Glutamatergic neuron (in vitro differentiated cells): ENCODE measurements around the gene RAI1. TPM values are rescaled to one million over a fixed set of nuclear protein-coding genes. Genes with fewer than 3 reads are reported as not detected.

Experiments
- DNase-seq: peaks from one replicate; pipeline ENCODE4 v3.0.0; 2022
- H3K27ac Mint-ChIP-seq: one replicate; pipeline ENCODE4 v1.8.0; 2020; ENCODE audit warnings: mild to moderate bottlenecking, mixed read lengths, inconsistent platforms; ENCODE audit not compliant: unreplicated experiment
- H3K27me3 Mint-ChIP-seq: one replicate; pipeline ENCODE4 v1.8.0; 2020; ENCODE audit warnings: mild to moderate bottlenecking, moderate library complexity, mixed read lengths, inconsistent platforms; ENCODE audit not compliant: unreplicated experiment
- H3K36me3 Mint-ChIP-seq: one replicate; pipeline ENCODE4 v1.8.0; 2020; ENCODE audit warnings: mild to moderate bottlenecking, mixed read lengths, inconsistent platforms; ENCODE audit not compliant: unreplicated experiment
- H3K4me1 Mint-ChIP-seq: one replicate; pipeline ENCODE4 v1.8.0; 2020; ENCODE audit warnings: mild to moderate bottlenecking, low read depth, mixed read lengths, inconsistent platforms; ENCODE audit not compliant: unreplicated experiment
- H3K4me3 Mint-ChIP-seq: one replicate; pipeline ENCODE4 v1.8.0; 2020; ENCODE audit warnings: mild to moderate bottlenecking, mixed read lengths, inconsistent platforms; ENCODE audit not compliant: unreplicated experiment
- H3K9me3 Mint-ChIP-seq: one replicate; pipeline ENCODE4 v1.8.0; 2020; ENCODE audit warnings: mild to moderate bottlenecking, moderate library complexity, mixed read lengths, inconsistent platforms; ENCODE audit not compliant: unreplicated experiment
- total RNA-seq: library from RNA; stranded (reverse); fragmentation: NEBNext Ultra II Directional; extraction: Animal tissue kit (Norgen Biotek cat#: 25700); gene quantifications from one replicate; pipeline ENCODE4 v1.2.1, GENCODE V29; 2021; ENCODE audit not compliant: unreplicated experiment
- TF ChIP-seq, protein P1 (sequence below): fragments of 200-600 bp; sonication (generic); IDR thresholded peaks from one replicate; pipeline ENCODE4 v1.5.0; 2021; ENCODE audit not compliant: partially characterized antibody, unreplicated experiment

RAI1 gene
- total RNA-seq, 1 donor from 2014 or later: 70.2 TPM

DNA sequence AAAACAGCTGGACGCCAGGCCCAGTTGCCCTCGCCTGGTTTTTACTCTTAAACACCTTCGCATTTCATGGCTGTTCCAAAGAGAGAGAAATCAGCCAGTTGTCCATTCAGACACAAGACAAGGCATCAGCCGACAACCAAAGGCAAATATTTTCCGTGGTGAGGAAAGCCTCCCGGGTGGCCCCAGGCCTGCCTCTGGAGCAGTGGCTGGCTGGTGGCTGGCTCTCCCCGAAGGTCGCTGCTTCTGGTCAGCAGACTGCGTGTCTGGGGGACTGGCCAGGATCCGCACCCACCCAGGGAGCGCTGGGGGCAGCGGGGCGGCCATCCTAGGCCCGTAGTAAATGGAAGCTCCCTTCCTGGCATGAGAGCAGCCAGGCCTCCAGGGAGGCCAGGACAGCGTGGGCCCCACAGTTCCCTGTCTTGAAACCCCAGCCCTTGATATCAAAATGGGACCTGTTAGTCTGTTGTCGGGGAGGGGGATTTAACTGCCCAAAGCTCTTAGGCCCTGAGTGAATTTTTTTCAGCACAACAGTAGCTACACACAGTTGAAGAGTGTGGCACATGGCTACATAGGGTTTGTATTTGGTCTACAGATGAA, 97.9 kb downstream of the RAI1 start:
- Mint-ChIP-seq H3K9me3 (peaks cover 9% of the 10 kb centered on the region), H3K27me3 (peaks cover 5% of the 10 kb centered on the region), H3K27ac (no peak overlapping the region), H3K4me3 (no peak overlapping the region), H3K4me1 (peaks cover 11% of the 10 kb centered on the region), H3K36me3 (no peaks in the 10 kb centered on the region)
- DNase-seq: no peak
- TF ChIP-seq, protein P1, sequence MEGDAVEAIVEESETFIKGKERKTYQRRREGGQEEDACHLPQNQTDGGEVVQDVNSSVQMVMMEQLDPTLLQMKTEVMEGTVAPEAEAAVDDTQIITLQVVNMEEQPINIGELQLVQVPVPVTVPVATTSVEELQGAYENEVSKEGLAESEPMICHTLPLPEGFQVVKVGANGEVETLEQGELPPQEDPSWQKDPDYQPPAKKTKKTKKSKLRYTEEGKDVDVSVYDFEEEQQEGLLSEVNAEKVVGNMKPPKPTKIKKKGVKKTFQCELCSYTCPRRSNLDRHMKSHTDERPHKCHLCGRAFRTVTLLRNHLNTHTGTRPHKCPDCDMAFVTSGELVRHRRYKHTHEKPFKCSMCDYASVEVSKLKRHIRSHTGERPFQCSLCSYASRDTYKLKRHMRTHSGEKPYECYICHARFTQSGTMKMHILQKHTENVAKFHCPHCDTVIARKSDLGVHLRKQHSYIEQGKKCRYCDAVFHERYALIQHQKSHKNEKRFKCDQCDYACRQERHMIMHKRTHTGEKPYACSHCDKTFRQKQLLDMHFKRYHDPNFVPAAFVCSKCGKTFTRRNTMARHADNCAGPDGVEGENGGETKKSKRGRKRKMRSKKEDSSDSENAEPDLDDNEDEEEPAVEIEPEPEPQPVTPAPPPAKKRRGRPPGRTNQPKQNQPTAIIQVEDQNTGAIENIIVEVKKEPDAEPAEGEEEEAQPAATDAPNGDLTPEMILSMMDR: no peak

DNA sequence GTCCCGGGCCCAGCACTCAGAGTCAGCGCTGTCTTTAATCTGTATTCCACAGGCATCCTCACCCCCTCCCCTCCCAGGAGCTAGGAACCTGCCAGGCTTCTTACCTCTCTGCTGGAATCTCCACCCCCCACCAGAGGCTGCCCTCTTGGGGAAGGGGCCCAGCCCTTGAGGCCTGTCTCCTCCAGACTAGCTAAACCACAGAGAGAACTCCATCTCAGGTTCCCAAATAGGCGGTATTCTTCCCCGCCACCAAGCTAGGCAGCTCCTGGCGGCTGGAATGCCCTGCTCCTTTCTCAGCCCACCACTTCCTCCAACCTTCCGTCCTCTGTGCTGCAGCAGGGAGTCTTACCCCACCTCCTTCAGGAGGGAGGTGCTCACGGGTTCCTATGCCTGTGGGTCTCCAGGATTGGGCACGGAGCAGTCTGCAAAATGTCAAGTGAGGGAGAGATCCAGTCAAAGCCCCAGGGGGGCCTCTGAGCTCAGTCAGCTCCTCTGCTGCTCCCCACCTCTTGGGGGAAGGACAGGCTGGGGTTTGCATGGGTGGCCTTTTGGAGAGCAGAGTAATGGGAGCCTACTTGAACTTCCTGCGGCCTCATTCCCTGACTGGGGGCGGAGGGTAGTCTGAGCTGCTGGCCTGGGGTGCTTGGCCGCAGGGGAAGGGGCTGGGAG, 99.8 kb downstream of the RAI1 start:
- peaks cover 11% of the 10 kb centered on the region for H3K27me3 Mint-ChIP-seq
- H3K4me1 Mint-ChIP-seq: peaks cover 29% of the 10 kb centered on the region
- H3K4me3 Mint-ChIP-seq: peak overlapping the region; percentile 72
- H3K9me3 Mint-ChIP-seq: peaks cover 15% of the 10 kb centered on the region
- DNase-seq: no peak
- TF ChIP-seq, protein P1: no peak
- peak overlapping the region; percentile 49 for H3K27ac Mint-ChIP-seq
- H3K36me3 Mint-ChIP-seq: no peaks in the 10 kb centered on the region

DNA sequence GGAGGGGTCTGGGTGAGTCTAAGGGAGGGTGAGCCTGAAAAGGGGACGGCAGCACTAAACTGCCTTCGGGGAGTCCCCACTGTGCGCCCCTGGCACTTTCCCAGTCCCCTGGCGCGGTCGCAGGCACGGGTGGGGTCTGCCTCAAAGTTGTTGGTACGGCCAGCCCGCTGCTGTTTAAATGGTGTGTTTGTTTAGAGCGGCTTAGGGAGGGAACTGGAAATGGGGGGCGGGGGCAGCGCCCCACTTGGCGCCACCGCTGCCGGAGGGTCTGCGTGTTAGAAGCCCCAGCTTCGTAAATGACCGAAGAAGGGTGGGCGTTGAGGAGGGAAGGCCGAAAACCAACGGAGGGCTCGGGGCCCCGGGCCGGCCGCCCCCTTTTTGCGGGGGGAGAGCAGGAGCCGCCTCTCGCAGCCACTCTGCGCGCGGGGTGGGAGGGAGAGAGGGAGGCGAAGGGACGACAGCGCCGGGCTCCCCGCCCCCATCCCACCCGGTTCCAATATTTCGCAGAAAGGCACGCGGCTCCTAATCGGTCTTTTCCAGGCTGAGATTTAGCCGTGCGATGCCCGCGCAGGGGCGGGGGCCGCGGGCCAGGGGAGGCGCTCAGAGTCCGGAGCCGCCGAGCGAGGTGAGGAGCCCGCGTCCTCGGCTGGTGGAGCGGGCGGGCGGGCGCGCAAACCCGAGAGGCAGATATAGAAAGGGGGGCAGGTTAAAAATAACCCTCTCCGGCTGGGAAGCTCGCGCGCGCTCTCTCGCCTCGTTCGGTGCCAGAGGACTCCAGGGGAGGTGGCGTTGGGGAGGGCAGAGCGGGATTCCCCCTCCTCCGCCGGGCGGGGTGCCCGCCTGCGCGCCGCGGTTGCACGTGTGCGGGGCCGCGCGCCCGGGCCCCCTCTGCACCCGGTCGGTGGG, 100.6 kb downstream of the RAI1 start:
- Mint-ChIP-seq H3K27me3 (peaks cover 11% of the 10 kb centered on the region), H3K36me3 (no peaks in the 10 kb centered on the region), H3K9me3 (peaks cover 15% of the 10 kb centered on the region), H3K4me3 (peak overlapping the region; percentile 72), H3K27ac (peak overlapping the region; percentile 55), H3K4me1 (peaks cover 36% of the 10 kb centered on the region)
- peak; percentile 84 for DNase-seq
- TF ChIP-seq, protein P1: no peak

DNA sequence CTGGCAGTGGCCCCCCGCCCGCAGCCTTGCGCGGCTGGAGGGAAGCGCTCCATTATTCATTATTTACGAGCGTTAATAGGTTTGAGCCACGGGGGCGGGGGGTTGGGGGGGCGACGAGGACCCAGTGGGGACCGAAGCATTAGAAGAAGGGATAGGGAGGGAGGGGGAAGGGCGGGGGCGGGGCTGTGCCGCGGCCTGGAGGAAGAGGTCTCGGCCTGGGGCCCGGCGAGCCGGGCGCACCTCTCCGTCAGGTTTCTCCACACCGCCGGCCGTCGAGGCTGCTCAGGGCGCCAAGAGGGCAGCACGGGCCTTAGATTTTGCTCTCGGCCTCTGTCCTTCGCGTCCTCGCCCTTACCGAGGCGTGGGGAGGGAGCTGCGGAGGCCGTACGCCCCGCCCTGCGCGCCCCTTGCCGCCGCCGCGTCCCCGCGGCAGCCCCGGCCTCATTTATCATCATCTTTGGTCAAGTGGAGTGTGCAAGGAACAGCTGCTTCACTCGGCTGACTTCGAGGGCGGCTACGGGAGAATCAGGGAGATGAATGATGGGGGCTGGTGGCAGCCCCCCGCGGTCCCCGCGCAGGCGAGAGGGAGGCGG, 101.4 kb downstream of the RAI1 start:
- peaks cover 11% of the 10 kb centered on the region for H3K27me3 Mint-ChIP-seq
- H3K27ac Mint-ChIP-seq: peak overlapping the region; percentile 86

More for the DNA sequence above, 101.4 kb downstream of the RAI1 start:
- peak; percentile 75 for DNase-seq
- peaks cover 39% of the 10 kb centered on the region for H3K4me1 Mint-ChIP-seq
- no peaks in the 10 kb centered on the region for H3K36me3 Mint-ChIP-seq
- H3K9me3 Mint-ChIP-seq: peaks cover 15% of the 10 kb centered on the region
- H3K4me3 Mint-ChIP-seq: peak overlapping the region; percentile 86
- TF ChIP-seq, protein P1: no peak
